K562 (cell line): ENCODE data around the gene DMAC1. TPM values are rescaled to one million over a fixed set of nuclear protein-coding genes. Genes with fewer than 3 reads are reported as not detected.

ENCODE experiments used
- ATAC-seq: fragments of 200-7000 bp; cut with Tn5 transposase; 3 replicates; pipeline ENCODE4 v1.9.1; 2020; ENCODE audit warnings: moderate library complexity
- Bru-seq: library from RNA; stranded (reverse); fragments of 400-500 nt; gene quantifications from one replicate; lab custom pipeline; 2021; lab: Mats Ljungman, UMichigan
- BruChase-seq, 2 experiments: library from RNA; stranded (reverse); fragments of 400-500 nt; gene quantifications; one replicate each; lab custom pipeline; 2021; lab: Mats Ljungman, UMichigan
- BruUV-seq: library from RNA; stranded (reverse); fragments of 400-500 nt; replicated peaks from 2 replicates; lab custom pipeline; 2021; lab: Mats Ljungman, UMichigan
- CTCF ChIA-PET: fragments of 300-600 bp; formaldehyde crosslinking; extraction: SDS; loops from one replicate; lab custom pipeline; 2021; ENCODE audit warnings: low intra/inter-chr PET ratio; lab: Yijun Ruan, JAX
- POLR2A ChIA-PET: fragments of 300-600, 350-650 bp; sonication (Branson Sonifier 250); formaldehyde crosslinking; extraction: SDS; loops from one replicate; lab custom pipeline; 2021; ENCODE audit warnings: antibody characterized with exemption, inconsistent platforms; lab: Yijun Ruan, JAX
- DNase-seq, 4 experiments: peaks; one replicate each; pipeline versions ENCODE4 v3.0.0 to v3.0.0-alpha.2; 2011 to 2018; ENCODE audit warnings: low spot score in 3 of 4, mixed read lengths in 3 of 4; ENCODE audit errors: extremely low read depth in 1 of 4
- FAIRE-seq: peaks from 2 replicates; lab custom pipeline; 2011; peaks lifted over from hg19 to GRCh38; lab: Jason Lieb, UNC
- H2AFZ ChIP-seq: 2 replicates; pipeline ENCODE4 v1.6.0; 2011; ENCODE audit warnings: low read depth, low read length, control low read depth, inconsistent platforms
- H3K27ac ChIP-seq: fragments of 200-600 bp; 3 replicates; pipeline ENCODE4 v1.8.0; 2011; ENCODE audit warnings: low read depth, mild to moderate bottlenecking, control low read depth, inconsistent platforms, low read length, moderate library complexity, mixed read lengths; ENCODE audit errors: extremely low read depth
- H3K27me3 ChIP-seq, 2 experiments: fragments of 300-600 bp in 1 of 2; 2 replicates in 1 of 2; 3 replicates in 1 of 2; pipeline versions ENCODE4 v1.6.0 to v1.8.0; 2011; ENCODE audit warnings: inconsistent platforms in 2 of 2, low read length in 2 of 2, mild to moderate bottlenecking in 1 of 2, mixed read lengths in 1 of 2, moderate library complexity in 1 of 2; ENCODE audit not compliant: control insufficient read depth in 2 of 2, insufficient read depth in 2 of 2
- H3K36me3 ChIP-seq: fragments of 300-600 bp; 3 replicates; pipeline ENCODE4 v1.8.0; 2011; ENCODE audit warnings: mild to moderate bottlenecking, low read length, inconsistent platforms; ENCODE audit not compliant: control insufficient read depth, insufficient read depth
- H3K4me1 ChIP-seq, 2 experiments: fragments of 200-600 bp in 1 of 2; replicated peaks in 1 of 2; 2 replicates in 1 of 2; 3 replicates in 1 of 2; pipeline versions ENCODE4 v1.5.1 to v1.8.0; 2011; ENCODE audit warnings: inconsistent platforms in 2 of 2, low read length in 2 of 2, mild to moderate bottlenecking in 1 of 2, mixed read lengths in 1 of 2, moderate library complexity in 1 of 2; ENCODE audit not compliant: control insufficient read depth in 2 of 2, insufficient read depth in 2 of 2
- H3K4me2 ChIP-seq: 2 replicates; pipeline ENCODE4 v1.6.1; 2011; ENCODE audit warnings: low read length, control low read depth, inconsistent platforms, mixed read lengths; ENCODE audit not compliant: insufficient read depth
- H3K4me3 ChIP-seq: fragments of 200-600 bp; sonication (generic), shearing (Covaris generic); 2 replicates; pipeline ENCODE4 v1.5.1; 2016; ENCODE audit warnings: control low read depth, inconsistent platforms
- H3K79me2 ChIP-seq: fragments of 200-600 bp; 3 replicates; pipeline ENCODE4 v1.8.0; 2011; ENCODE audit warnings: low read length, inconsistent platforms; ENCODE audit not compliant: control insufficient read depth, insufficient read depth
- H3K9ac ChIP-seq, 2 experiments: 2 replicates each; pipeline versions ENCODE4 v1.6.0 to v1.6.1; 2011; ENCODE audit warnings: low read depth in 2 of 2, low read length in 2 of 2, control low read depth in 1 of 2, inconsistent platforms in 1 of 2, mild to moderate bottlenecking in 1 of 2, mixed read lengths in 1 of 2; ENCODE audit not compliant: insufficient read depth in 1 of 2
- H3K9me1 ChIP-seq: one replicate; pipeline ENCODE4 v1.6.0; 2011; ENCODE audit warnings: inconsistent platforms, mild to moderate bottlenecking, low read length, moderate library complexity; ENCODE audit not compliant: control insufficient read depth, insufficient read depth
- H3K9me3 ChIP-seq: replicated peaks from 2 replicates; pipeline ENCODE4 v1.5.1; 2011; ENCODE audit warnings: low read depth, low read length, inconsistent platforms; ENCODE audit not compliant: control insufficient read depth, insufficient read depth
- H4K20me1 ChIP-seq: replicated peaks from 2 replicates; pipeline ENCODE4 v1.6.1; 2011; ENCODE audit warnings: low read length, inconsistent platforms, mixed read lengths; ENCODE audit not compliant: control insufficient read depth, insufficient read depth
- ARID4B ChIP-seq: sonication (generic); formaldehyde crosslinking; IDR thresholded peaks from 2 replicates; pipeline ENCODE4 v1.8.0; 2022; ENCODE audit warnings: mild to moderate bottlenecking, missing genetic modification reagents
- CHAMP1 ChIP-seq: fragments of 450-650 bp; IDR thresholded peaks from 2 replicates; pipeline ENCODE4 v1.6.1; 2016; ENCODE audit warnings: mild to moderate bottlenecking
- HMGN3 ChIP-seq: IDR thresholded peaks from 2 replicates; pipeline ENCODE4 v1.6.1; 2011; ENCODE audit warnings: borderline replicate concordance, low read depth, mild to moderate bottlenecking, mixed read lengths, low read length; ENCODE audit not compliant: insufficient read length; ENCODE audit errors: extremely low read depth
- KHSRP ChIP-seq: fragments of 450-650 bp; IDR thresholded peaks from 2 replicates; pipeline ENCODE4 v1.6.1; 2017
- RBBP5 ChIP-seq: fragments of 200-600 bp; sonication (generic); IDR thresholded peaks from 2 replicates; pipeline ENCODE4 v1.6.1; 2012; ENCODE audit warnings: borderline replicate concordance, mild to moderate bottlenecking, low read length, control low read depth, inconsistent platforms; ENCODE audit not compliant: insufficient read depth, poor library complexity, severe bottlenecking
- RBFOX2 ChIP-seq: fragments of 200-400 bp; formaldehyde crosslinking; IDR thresholded peaks from 2 replicates; pipeline ENCODE4 v1.6.1; 2017; ENCODE audit warnings: low read depth, mild to moderate bottlenecking, low read length, moderate library complexity
- SMAD2 ChIP-seq: fragments of 150-350 bp; IDR thresholded peaks from 2 replicates; pipeline ENCODE4 v1.6.1; 2014; ENCODE audit warnings: low read depth, mild to moderate bottlenecking, low read length
- ZNF384 ChIP-seq: IDR thresholded peaks from 2 replicates; pipeline ENCODE4 v1.6.1; 2012; ENCODE audit warnings: low read depth, low read length, improper control_type of control experiment
- WGBS: fragments of 100-300 bp; shearing (Covaris generic); methylation state at CpG from one replicate; pipeline ENCODE4 v1.1.6; 2016; ENCODE audit warnings: low coverage, mixed read lengths; ENCODE audit not compliant: insufficient coverage; ENCODE audit errors: missing lambda C conversion rate; 5-methylcytosine and 5-hydroxymethylcytosine counted together
- in situ Hi-C: fragments of 300-500 bp; cut with MboI; formaldehyde crosslinking; loops from 4 replicates; pipeline ENCODE4 v1.15.0; 2018; ENCODE audit warnings: inconsistent platforms, mixed read lengths
- intact Hi-C: fragments of 100-400 bp; cut with micrococcal nuclease; formaldehyde crosslinking; loops from 2 replicates; pipeline ENCODE4 v1.14.2; 2022
- long read RNA-seq, 3 experiments: library from polyadenylated mRNA in 2 of 3; library from RNA in 1 of 3; unstranded in 2 of 3; stranded (forward) in 1 of 3; transcript quantifications; one replicate each; pipeline ENCODE4 v2.0.0, GENCODE V29; 2019 to 2022
- polyA minus RNA-seq, 3 experiments: library from RNA; depleted of rRNA, polyadenylated mRNA; stranded (reverse); fragments of >200 nt; gene quantifications; 2 replicates each; pipeline ENCODE4 v1.2.3, GENCODE V29; 2011
- polyA plus RNA-seq, 8 experiments: library from polyadenylated mRNA; depleted of rRNA in 4 of 8; stranded (reverse) in 5 of 8; unstranded in 3 of 8; fragments of >200 nt; fragmentation: Nextera tagmentation in 2 of 8; fragmentation: Illumina TruSeq in 1 of 8; extraction: Ambion mirVana in 2 of 8; extraction: Trizol in 1 of 8; gene quantifications; 2 replicates each; pipeline versions ENCODE4 v1.2.1 to v1.2.3, GENCODE V29; 2011 to 2014; ENCODE audit warnings: inconsistent platforms in 1 of 8, missing spikeins in 1 of 8
- total RNA-seq, 7 experiments: library from RNA; depleted of rRNA in 6 of 7; stranded (reverse); fragments of >200 nt in 6 of 7; fragmentation: Illumina TruSeq in 2 of 7; extraction: Trizol in 2 of 7; gene quantifications; 2 replicates each; pipeline versions ENCODE4 v1.2.1 to v1.2.3, GENCODE V29; 2011 to 2021; ENCODE audit warnings: low replicate concordance in 1 of 7

Gene DMAC1
- 9.7 and 11.4 TPM in 2 replicates for total RNA-seq (2011; cell fraction: chromatin; rRNA removed; ENCODE audit: low replicate concordance)
- 8.7 and 9.2 TPM in 2 replicates for total RNA-seq (2011; cell fraction: nucleolus; rRNA removed)
- total RNA-seq (2011; cell fraction: nucleoplasm; rRNA removed) = 15.5 and 17.4 TPM in 2 replicates
- total RNA-seq (2014; rRNA removed) = 23.9 and 29.0 TPM in 2 replicates
- total RNA-seq (2014; rRNA removed; fragmentation: Illumina TruSeq; extraction: Trizol) = 67.7 and 80.3 TPM in 2 replicates
- 36.3 and 42.5 TPM in 2 replicates for total RNA-seq (2015; rRNA removed; fragmentation: Illumina TruSeq; extraction: Trizol)
- total RNA-seq (2021) = 71.1 and 90.3 TPM in 2 replicates
- polyA plus RNA-seq (2011; rRNA removed) = 94.4 and 104 TPM in 2 replicates
- polyA plus RNA-seq (2011; cell fraction: cytosol; rRNA removed) = 21.2 and 37.6 TPM in 2 replicates
- polyA plus RNA-seq (2011; cell fraction: nucleus; rRNA removed) = 17.9 and 32.0 TPM in 2 replicates
- polyA plus RNA-seq (2012) = 33.4 and 77.5 TPM in 2 replicates
- 15.9 and 23.8 TPM in 2 replicates for polyA plus RNA-seq (2014; fragmentation: Illumina TruSeq; extraction: Trizol)
- polyA plus RNA-seq (2014; fragmentation: Nextera tagmentation; extraction: Ambion mirVana) = 10 to 100 TPM; 30.0 to 38.4 TPM
- 20.5 and 27.2 TPM in 2 replicates for polyA plus RNA-seq (2014; rRNA removed)
- 13.7 and 14.3 TPM in 2 replicates for polyA minus RNA-seq (2011; rRNA and poly(A)+ RNA removed)
- polyA minus RNA-seq (2011; cell fraction: cytosol; rRNA and poly(A)+ RNA removed) = 7.9 and 10.6 TPM in 2 replicates
- polyA minus RNA-seq (2011; cell fraction: nucleus; rRNA and poly(A)+ RNA removed) = 8.9 and 16.2 TPM in 2 replicates
- percentile 91 among the genes with signal in this experiment for Bru-seq, nascent RNA
- percentile 77 among the genes with signal in this experiment for BruChase-seq, experiment 1, labeled RNA remaining after a 2-hour chase
- percentile 70 among the genes with signal in this experiment for BruChase-seq, experiment 2, labeled RNA remaining after a 6-hour chase
- long read RNA-seq, experiment 1, transcript DMAC1-201 (2 exons, 2,755 nt) = major isoform, 169 of 278 reads
- long read RNA-seq, experiment 1, partial matches to known transcripts = 80 of 278 reads
- long read RNA-seq, experiment 1, other reads (novel, unspliced or antisense) = 29 of 278 reads
- long read RNA-seq, experiment 2, transcript DMAC1-201 (2 exons, 2,755 nt) = major isoform, 70 of 85 reads
- long read RNA-seq, experiment 2, partial matches to known transcripts = 0 of 85 reads
- long read RNA-seq, experiment 2, other reads (novel, unspliced or antisense) = 15 of 85 reads
- long read RNA-seq, experiment 3, transcript DMAC1-201 (2 exons, 2,755 nt) = major isoform, 94 of 109 reads
- long read RNA-seq, experiment 3, partial matches to known transcripts = 0 of 109 reads
- long read RNA-seq, experiment 3, other reads (novel, unspliced or antisense) = 15 of 109 reads

- Histone ChIP-seq H2AFZ (peak within 1 kb of the TSS; percentile 89), H4K20me1 (no peaks in the 10 kb centered on the region), H3K4me1 (no peaks in the 10 kb centered on the region; a peak in 1 of 5 replicates), H3K79me2 (peaks cover 19% of the 10 kb centered on the region), H3K4me3 (peak within 1 kb of the TSS; percentile 75), H3K36me3 (peaks cover 33% of the 10 kb centered on the region; the same call in 2 of the 3 replicates), H3K27ac (peak within 1 kb of the TSS; percentile 78), H3K9ac (peak within 1 kb of the TSS; percentile 60 to 89), H3K4me2 (peak within 1 kb of the TSS; percentile 70), H3K9me3 (no peaks in the 10 kb centered on the region), H3K9me1 (no peaks in the 10 kb centered on the region), H3K27me3 (no peaks in the 10 kb centered on the region)
- WGBS = under 1% methylated on average over 24 of the region's 46 CpGs
- ATAC-seq (peak; percentile 98), FAIRE-seq (peak; percentile 96), DNase-seq (peak; percentile 73 to 88 (median 74))
- no TSS peak for BruUV-seq
- intact Hi-C loops (no loop called here), in situ Hi-C loops (no loop called here)
- POLR2A ChIA-PET = interaction anchor here (0.7 kb wide), 1 partner anchor 10 kb away, joined by 3 read pairs; no protein-coding TSS in a partner anchor
- CTCF ChIA-PET = no interaction called here
- TF ChIP-seq SMAD2 (no peak), CHAMP1 (no peak), ARID4B (CRISPR knock-in tag) (no peak), KHSRP (no peak), ZNF384 (no peak), RBBP5 (peak; percentile 45), HMGN3 (no peak), RBFOX2 (peak; percentile 78)
Measured at GRCh38 chr9:7799234-7799943, at the start of gene DMAC1. Gene DMAC1, minus strand, starts transcription at chr9:7799778. Its CDS starts 44 bp downstream, at chr9:7799734.
